NCI-H1092 (cell line): ENCODE data around the gene FAM200C.

Experiments used
- DNase-seq: peaks from one replicate; lab custom pipeline; 2025; lab: John Stamatoyannopoulos, UW

The FAM200C gene

GRCh38 chr5:160367261-160367660 is 32.6 kb downstream of the FAM200C start:
- no peak for DNase-seq

GRCh38 chr5:160366230-160366629 is 33.6 kb downstream of the FAM200C start:
- no peak for DNase-seq

GRCh38 chr5:160363660-160364395 is 36.0 kb downstream of the FAM200C start:
- DNase-seq, result no peak

- DNase-seq, result no peak
These were observed 36.6 kb downstream of the FAM200C start for GRCh38 chr5:160363211-160363610.

- DNase-seq, result no peak
These were observed 38.1 kb downstream of the FAM200C start for GRCh38 chr5:160361624-160362228.

GRCh38 chr5:160360310-160360709 is 39.5 kb downstream of the FAM200C start:
- no peak for DNase-seq

GRCh38 chr5:160359816-160360215 is 40.0 kb downstream of the FAM200C start:
- no peak for DNase-seq

- no peak for DNase-seq
These were observed 40.6 kb downstream of the FAM200C start for GRCh38 chr5:160359242-160359641.

- DNase-seq, result no peak
These were observed 41.9 kb downstream of the FAM200C start for GRCh38 chr5:160357861-160358411.

GRCh38 chr5:160357394-160357793 is 42.5 kb downstream of the FAM200C start:
- no peak for DNase-seq

GRCh38 chr5:160356550-160357347 is 43.1 kb downstream of the FAM200C start:
- no peak for DNase-seq

GRCh38 chr5:160354666-160355065 is 45.2 kb downstream of the FAM200C start:
- no peak for DNase-seq

GRCh38 chr5:160353379-160353778 is 46.5 kb downstream of the FAM200C start:
- no peak for DNase-seq

- no peak for DNase-seq
These were observed 47.5 kb downstream of the FAM200C start for GRCh38 chr5:160352308-160352707.

- DNase-seq, result no peak
These were observed 49.9 kb downstream of the FAM200C start for GRCh38 chr5:160349935-160350303.

GRCh38 chr5:160349249-160349934 is 50.5 kb downstream of the FAM200C start:
- no peak for DNase-seq

- DNase-seq, result no peak
These were observed 51.8 kb downstream of the FAM200C start for GRCh38 chr5:160348080-160348479.

GRCh38 chr5:160347448-160347847 is 52.4 kb downstream of the FAM200C start:
- DNase-seq, result no peak
